H9 (cell line): ENCODE results near the gene HS6ST2. TPM values are rescaled to one million over a fixed set of nuclear protein-coding genes. Genes with fewer than 3 reads are reported as not detected.

Source experiments
- DNase-seq: peaks from one replicate; pipeline ENCODE4 v3.0.0-alpha.2; 2017
- H2AFZ ChIP-seq: one replicate; pipeline ENCODE4 v1.6.1; 2013; ENCODE audit warnings: mild to moderate bottlenecking, low read length, control low read depth, moderate library complexity
- H2AK5ac ChIP-seq: 2 replicates; pipeline ENCODE4 v1.6.1; 2013; ENCODE audit warnings: low read length, control low read depth, mixed read lengths; ENCODE audit not compliant: insufficient read length
- H2BK120ac ChIP-seq: one replicate; pipeline ENCODE4 v1.6.1; 2013; ENCODE audit warnings: low read depth, mild to moderate bottlenecking, low read length, control low read depth, inconsistent platforms; ENCODE audit not compliant: poor library complexity, severe bottlenecking
- H2BK12ac ChIP-seq: 2 replicates; pipeline ENCODE4 v1.6.1; 2013; ENCODE audit warnings: low read length, control low read depth, mixed read lengths, low read depth; ENCODE audit not compliant: insufficient read length
- H2BK15ac ChIP-seq: 2 replicates; pipeline ENCODE4 v1.6.1; 2013; ENCODE audit warnings: low read depth, low read length, control low read depth
- H2BK20ac ChIP-seq: one replicate; pipeline ENCODE4 v1.6.1; 2013; ENCODE audit warnings: low read depth, mild to moderate bottlenecking, low read length, control low read depth, inconsistent platforms; ENCODE audit not compliant: poor library complexity, severe bottlenecking
- H2BK5ac ChIP-seq: 2 replicates; pipeline ENCODE4 v1.6.1; 2013; ENCODE audit warnings: low read length, control low read depth, mixed read lengths; ENCODE audit not compliant: insufficient read length
- H3K14ac ChIP-seq: 2 replicates; pipeline ENCODE4 v1.6.1; 2013; ENCODE audit warnings: low read length, control low read depth; ENCODE audit not compliant: insufficient read depth
- H3K18ac ChIP-seq: 2 replicates; pipeline ENCODE4 v1.6.1; 2013; ENCODE audit warnings: low read depth, mild to moderate bottlenecking, mixed read lengths, low read length, control low read depth; ENCODE audit not compliant: insufficient read length
- H3K23ac ChIP-seq: 2 replicates; pipeline ENCODE4 v1.6.1; 2013; ENCODE audit warnings: low read length, control low read depth, mixed read lengths, low read depth; ENCODE audit not compliant: insufficient read length
- H3K23me2 ChIP-seq: 2 replicates; pipeline ENCODE4 v1.6.1; 2013; ENCODE audit warnings: low read depth, mild to moderate bottlenecking, mixed read lengths, low read length, control low read depth; ENCODE audit not compliant: insufficient read length, poor library complexity, severe bottlenecking
- H3K27ac ChIP-seq: 2 replicates; pipeline ENCODE4 v1.5.1; 2013; ENCODE audit warnings: low read length, control low read depth, mixed read lengths, low read depth; ENCODE audit not compliant: insufficient read length
- H3K27me3 ChIP-seq: 2 replicates; pipeline ENCODE4 v1.6.1; 2013; ENCODE audit warnings: low read length, control low read depth, inconsistent platforms; ENCODE audit not compliant: insufficient read depth
- H3K4ac ChIP-seq: 2 replicates; pipeline ENCODE4 v1.6.1; 2013; ENCODE audit warnings: low read depth, mild to moderate bottlenecking, control low read depth, inconsistent platforms, low read length, moderate library complexity
- H3K4me1 ChIP-seq: 2 replicates; pipeline ENCODE4 v1.6.1; 2013; ENCODE audit warnings: low read length, control low read depth, inconsistent platforms; ENCODE audit not compliant: insufficient read depth
- H3K4me2 ChIP-seq: 2 replicates; pipeline ENCODE4 v1.6.1; 2013; ENCODE audit warnings: low read length, control low read depth, mixed read lengths; ENCODE audit not compliant: insufficient read length, insufficient read depth
- H3K56ac ChIP-seq: 2 replicates; pipeline ENCODE4 v1.6.1; 2013; ENCODE audit warnings: low read depth, mild to moderate bottlenecking, mixed read lengths, low read length, control low read depth; ENCODE audit not compliant: insufficient read length
- H3K79me1 ChIP-seq: 2 replicates; pipeline ENCODE4 v1.6.1; 2013; ENCODE audit warnings: low read depth, mild to moderate bottlenecking, moderate library complexity, low read length, control low read depth, inconsistent platforms; ENCODE audit not compliant: insufficient read depth, poor library complexity, severe bottlenecking
- H3K79me2 ChIP-seq: 2 replicates; pipeline ENCODE4 v1.6.1; 2013; ENCODE audit warnings: low read length, control low read depth, inconsistent platforms; ENCODE audit not compliant: insufficient read depth
- H3K9ac ChIP-seq: 2 replicates; pipeline ENCODE4 v1.6.1; 2013; ENCODE audit warnings: low read length, control low read depth, mixed read lengths; ENCODE audit not compliant: insufficient read length; ENCODE audit errors: extremely low read depth
- H3K9me3 ChIP-seq: one replicate; pipeline ENCODE4 v1.6.1; 2013; ENCODE audit warnings: low read depth, low read length, inconsistent platforms; ENCODE audit not compliant: control insufficient read depth
- H3T11ph ChIP-seq: one replicate; pipeline ENCODE4 v1.6.1; 2013; ENCODE audit warnings: mild to moderate bottlenecking, low read length, control low read depth, inconsistent platforms
- H4K20me1 ChIP-seq: one replicate; pipeline ENCODE4 v1.6.1; 2013; ENCODE audit not compliant: control insufficient read depth, insufficient read length, insufficient read depth
- H4K5ac ChIP-seq: 2 replicates; pipeline ENCODE4 v1.6.1; 2013; ENCODE audit warnings: low read depth, mild to moderate bottlenecking, mixed read lengths, low read length, control low read depth; ENCODE audit not compliant: insufficient read length
- H4K8ac ChIP-seq: replicated peaks from 2 replicates; pipeline ENCODE4 v1.6.1; 2013; ENCODE audit warnings: low read length, control low read depth, mixed read lengths, low read depth; ENCODE audit not compliant: insufficient read length
- H4K91ac ChIP-seq: 2 replicates; pipeline ENCODE4 v1.6.1; 2013; ENCODE audit warnings: low read depth, mild to moderate bottlenecking, moderate library complexity, mixed read lengths, low read length, control low read depth; ENCODE audit not compliant: insufficient read length
- H3K27ac Mint-ChIP-seq, 3 experiments: 2 replicates in 2 of 3; 3 replicates in 1 of 3; pipeline ENCODE4 v1.8.0; 2020 to 2021; ENCODE audit warnings: mixed read lengths in 3 of 3, mild to moderate bottlenecking in 1 of 3, moderate library complexity in 1 of 3
- H3K27me3 Mint-ChIP-seq: 2 replicates; pipeline ENCODE4 v1.8.0; 2021; ENCODE audit warnings: low read depth, mild to moderate bottlenecking, moderate library complexity, mixed read lengths
- H3K36me3 Mint-ChIP-seq, 3 experiments: 2 replicates in 2 of 3; 3 replicates in 1 of 3; pipeline ENCODE4 v1.8.0; 2020 to 2021; ENCODE audit warnings: low read depth in 3 of 3, mixed read lengths in 3 of 3; ENCODE audit not compliant: insufficient read depth in 1 of 3
- H3K4me1 Mint-ChIP-seq, 2 experiments: 2 replicates each; pipeline ENCODE4 v1.8.0; 2020; ENCODE audit warnings: mixed read lengths in 2 of 2
- H3K4me3 Mint-ChIP-seq, 2 experiments: 2 replicates in 1 of 2; 3 replicates in 1 of 2; pipeline ENCODE4 v1.8.0; 2020 to 2021; ENCODE audit warnings: mild to moderate bottlenecking in 2 of 2, mixed read lengths in 2 of 2, moderate library complexity in 1 of 2
- H3K9me3 Mint-ChIP-seq, 2 experiments: 2 replicates in 1 of 2; 3 replicates in 1 of 2; pipeline ENCODE4 v1.8.0; 2020; ENCODE audit warnings: mild to moderate bottlenecking in 2 of 2, mixed read lengths in 2 of 2, moderate library complexity in 1 of 2
- CTCF ChIP-seq: fragments of 200-600 bp; sonication (generic); conservative IDR thresholded peaks from 3 replicates; pipeline ENCODE4 v1.8.0; 2021; ENCODE audit warnings: antibody characterized with exemption, mild to moderate bottlenecking
- WGBS: extraction: QIAGEN DNeasy Blood & Tissue Kit; methylation state at CpG from one replicate; pipeline ENCODE4 v1.1.7; 2013; ENCODE audit warnings: missing lambda C conversion rate, low lambda C conversion rate, mixed read lengths; ENCODE audit not compliant: insufficient read length; ENCODE audit errors: extremely low coverage; 5-methylcytosine and 5-hydroxymethylcytosine counted together
- total RNA-seq: library from RNA; stranded (reverse); gene quantifications from 2 replicates; pipeline ENCODE4 v1.2.1, GENCODE V29; 2021

Gene HS6ST2
- total RNA-seq, 1 experiment from 2014 or later = 4.8 TPM

- H2BK20ac ChIP-seq = no peak overlapping the region
- no peak overlapping the region for H3K18ac ChIP-seq
- H2AFZ ChIP-seq = no peak overlapping the region
- no peak overlapping the region for H2BK15ac ChIP-seq
- Mint-ChIP-seq H3K27ac (no peak overlapping the region), H3K27me3 (no peaks in the 10 kb centered on the region), H3K4me3 (no peak overlapping the region), H3K36me3 (no peaks in the 10 kb centered on the region), H3K9me3 (no peaks in the 10 kb centered on the region), H3K4me1 (peaks cover 2 to 5% of the 10 kb centered on the region in 2 experiments; a peak in 2 of 4 replicates)
- no peaks in the 10 kb centered on the region for H3K27me3 ChIP-seq
- no peak overlapping the region for H3T11ph ChIP-seq
- H4K91ac ChIP-seq = no peak overlapping the region
- no peak overlapping the region for H2AK5ac ChIP-seq
- no peak overlapping the region for H3K9ac ChIP-seq
- WGBS = no CpG with 5 or more reads among the region's 7 CpGs
- no peak overlapping the region for H3K23ac ChIP-seq
- no peak overlapping the region for H3K56ac ChIP-seq
- H4K8ac ChIP-seq = no peak overlapping the region
- no peaks in the 10 kb centered on the region for H3K9me3 ChIP-seq
- no peak overlapping the region for H2BK12ac ChIP-seq
- H3K4me1 ChIP-seq = no peaks in the 10 kb centered on the region
- no peak overlapping the region for H4K5ac ChIP-seq
- no peak overlapping the region for H3K14ac ChIP-seq
- TF ChIP-seq CTCF = no peak
- no peaks in the 10 kb centered on the region for H3K79me1 ChIP-seq
- H3K23me2 ChIP-seq = no peaks in the 10 kb centered on the region
- H2BK120ac ChIP-seq = no peak overlapping the region
- H2BK5ac ChIP-seq = no peak overlapping the region
- no peak overlapping the region for H3K4me2 ChIP-seq
- no peaks in the 10 kb centered on the region for H3K79me2 ChIP-seq
- H4K20me1 ChIP-seq = no peaks in the 10 kb centered on the region
- H3K4ac ChIP-seq = no peak overlapping the region
- H3K27ac ChIP-seq = no peak overlapping the region
- DNase-seq = no peak
Observed at GRCh38 chrX:132769609-132770008, 188.8 kb downstream of the HS6ST2 start.
